Hepatocyte (in vitro differentiated cells): ENCODE data around the gene PI16. TPM values are rescaled to one million over a fixed set of nuclear protein-coding genes. Genes with fewer than 3 reads are reported as not detected.

Source experiments
- DNase-seq: peaks from one replicate; pipeline ENCODE4 v3.0.0-alpha.2; 2016; ENCODE audit warnings: low spot score
- H2AFZ ChIP-seq: fragments of 200-600 bp; sonication (generic); 2 replicates; pipeline ENCODE4 v1.6.0; 2016; ENCODE audit warnings: antibody characterized with exemption, mild to moderate bottlenecking
- H3K27ac ChIP-seq: fragments of 200-600 bp; sonication (generic); 2 replicates; pipeline ENCODE4 v1.5.1; 2016; ENCODE audit warnings: mild to moderate bottlenecking
- H3K27me3 ChIP-seq: fragments of 200-600 bp; sonication (generic); 2 replicates; pipeline ENCODE4 v1.6.1; 2016
- H3K36me3 ChIP-seq: fragments of 200-600 bp; sonication (generic); replicated peaks from 2 replicates; pipeline ENCODE4 v1.5.1; 2016; ENCODE audit warnings: low read depth; ENCODE audit not compliant: insufficient read depth
- H3K4me1 ChIP-seq: fragments of 200-600 bp; sonication (generic); 2 replicates; pipeline ENCODE4 v1.5.1; 2016; ENCODE audit warnings: mild to moderate bottlenecking, moderate library complexity; ENCODE audit not compliant: insufficient read depth
- H3K4me2 ChIP-seq: fragments of 200-600 bp; sonication (generic); 2 replicates; pipeline ENCODE4 v1.6.0; 2016
- H3K4me3 ChIP-seq: fragments of 200-600 bp; sonication (generic); 2 replicates; pipeline ENCODE4 v1.5.1; 2016; ENCODE audit warnings: mild to moderate bottlenecking
- H3K79me2 ChIP-seq: fragments of 200-600 bp; sonication (generic); 2 replicates; pipeline ENCODE4 v1.6.0; 2017; ENCODE audit warnings: mild to moderate bottlenecking
- H3K9me2 ChIP-seq: fragments of 200-600 bp; sonication (generic); replicated peaks from 2 replicates; pipeline ENCODE4 v1.6.0; 2017; ENCODE audit warnings: mild to moderate bottlenecking; ENCODE audit not compliant: insufficient read depth
- H3K9me3 ChIP-seq: fragments of 200-600 bp; sonication (generic); 2 replicates; pipeline ENCODE4 v1.5.1; 2016; ENCODE audit warnings: low read depth, mild to moderate bottlenecking
- H4K20me1 ChIP-seq: fragments of 200-600 bp; sonication (generic); 2 replicates; pipeline ENCODE4 v1.6.0; 2016; ENCODE audit warnings: mild to moderate bottlenecking; ENCODE audit not compliant: insufficient read depth, poor library complexity, severe bottlenecking
- EZH2 ChIP-seq: fragments of 200-600 bp; sonication (generic); IDR thresholded peaks from 2 replicates; pipeline ENCODE4 v1.6.1; 2016; ENCODE audit warnings: antibody characterized with exemption, mild to moderate bottlenecking, borderline replicate concordance
- EZH2phosphoT487 ChIP-seq: fragments of 200-600 bp; sonication (generic); IDR thresholded peaks from one replicate; pipeline ENCODE4 v1.6.1; 2018; ENCODE audit warnings: antibody characterized with exemption, mild to moderate bottlenecking, low read depth, moderate library complexity; ENCODE audit not compliant: unreplicated experiment, severe bottlenecking
- WGBS: methylation state at CpG from one replicate; pipeline ENCODE4 v1.1.6; 2016; ENCODE audit warnings: low lambda C conversion rate; ENCODE audit errors: missing lambda C conversion rate; 5-methylcytosine and 5-hydroxymethylcytosine counted together
- polyA plus RNA-seq: library from polyadenylated mRNA; unstranded; fragments of >200 nt; fragmentation: Nextera tagmentation; extraction: Ambion mirVana; gene quantifications from 2 replicates; pipeline ENCODE4 v1.2.1, GENCODE V29; 2016
- total RNA-seq: library from RNA; depleted of rRNA; stranded (reverse); fragments of >200 nt; gene quantifications from 2 replicates; pipeline ENCODE4 v1.2.3, GENCODE V29; 2014
- TF ChIP-seq, protein P1 (sequence below): fragments of 200-600 bp; sonication (generic); IDR thresholded peaks from 2 replicates; pipeline ENCODE4 v1.5.1; 2016; ENCODE audit warnings: antibody characterized with exemption, mild to moderate bottlenecking; ENCODE audit not compliant: poor library complexity

The PI16 gene
- total and polyA plus RNA-seq, 2 experiments from 2014 or later = not detected

DNA sequence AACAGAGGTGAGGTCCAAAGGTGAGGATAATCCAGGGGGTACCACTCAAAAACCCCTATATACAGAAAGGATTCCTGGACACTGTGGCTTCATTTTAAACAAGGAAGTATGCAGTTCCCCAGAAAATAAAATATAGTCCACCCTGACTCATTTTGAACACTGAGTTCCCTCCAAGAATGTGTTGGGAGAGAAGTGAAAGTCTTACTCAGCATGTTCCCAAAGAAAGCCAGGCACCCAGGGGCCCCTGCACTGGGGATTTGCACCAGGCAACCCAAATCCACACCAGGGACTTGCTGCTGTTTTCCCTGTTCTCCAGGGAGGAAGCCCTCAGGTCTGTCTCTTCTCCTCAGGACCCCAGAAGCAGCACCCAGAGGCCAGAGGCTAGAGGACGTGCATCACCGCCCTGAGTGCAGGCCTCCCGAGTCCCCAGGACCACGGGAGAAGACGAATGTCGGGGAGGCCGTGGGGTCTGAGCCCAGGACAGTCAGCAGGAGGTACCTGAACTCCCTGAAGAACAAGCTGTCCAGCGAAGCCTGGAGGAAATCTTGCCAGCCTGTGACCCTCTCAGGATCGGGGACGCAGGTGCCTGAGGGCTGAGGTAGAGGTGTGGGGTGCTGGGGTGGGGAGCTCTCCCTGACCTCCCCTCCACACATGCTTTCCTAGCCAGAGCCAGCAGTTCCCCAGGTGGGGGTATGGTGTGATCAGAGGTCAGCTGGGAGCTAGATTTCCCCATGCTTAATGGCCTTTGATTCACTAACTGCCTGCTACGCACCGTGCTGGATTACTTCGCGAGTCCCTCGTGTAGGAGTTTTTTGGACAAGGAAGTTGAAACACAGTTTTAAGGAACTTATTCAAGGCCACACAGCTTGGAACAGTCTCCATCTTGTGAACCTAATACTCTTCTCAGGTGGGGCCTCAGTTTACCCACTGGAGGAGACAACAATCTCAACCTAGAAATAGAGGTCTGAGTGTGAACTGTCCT lies 54.2 kb downstream of the PI16 start:
- H3K9me2 ChIP-seq = no peaks in the 10 kb centered on the region
- H2AFZ ChIP-seq = no peak overlapping the region
- 88% methylated on average over 15 of the region's 15 CpGs for WGBS
- H3K9me3 ChIP-seq = no peaks in the 10 kb centered on the region
- peak overlapping the region; percentile 23 for H3K27ac ChIP-seq
- no peak overlapping the region for H3K4me3 ChIP-seq
- no peaks in the 10 kb centered on the region for H4K20me1 ChIP-seq
- no peaks in the 10 kb centered on the region for H3K4me1 ChIP-seq
- no peak for DNase-seq
- no peaks in the 10 kb centered on the region for H3K36me3 ChIP-seq
- H3K4me2 ChIP-seq = no peak overlapping the region
- TF ChIP-seq EZH2 = no peak
- no peak for TF ChIP-seq EZH2phosphoT487
- TF ChIP-seq, protein P1, sequence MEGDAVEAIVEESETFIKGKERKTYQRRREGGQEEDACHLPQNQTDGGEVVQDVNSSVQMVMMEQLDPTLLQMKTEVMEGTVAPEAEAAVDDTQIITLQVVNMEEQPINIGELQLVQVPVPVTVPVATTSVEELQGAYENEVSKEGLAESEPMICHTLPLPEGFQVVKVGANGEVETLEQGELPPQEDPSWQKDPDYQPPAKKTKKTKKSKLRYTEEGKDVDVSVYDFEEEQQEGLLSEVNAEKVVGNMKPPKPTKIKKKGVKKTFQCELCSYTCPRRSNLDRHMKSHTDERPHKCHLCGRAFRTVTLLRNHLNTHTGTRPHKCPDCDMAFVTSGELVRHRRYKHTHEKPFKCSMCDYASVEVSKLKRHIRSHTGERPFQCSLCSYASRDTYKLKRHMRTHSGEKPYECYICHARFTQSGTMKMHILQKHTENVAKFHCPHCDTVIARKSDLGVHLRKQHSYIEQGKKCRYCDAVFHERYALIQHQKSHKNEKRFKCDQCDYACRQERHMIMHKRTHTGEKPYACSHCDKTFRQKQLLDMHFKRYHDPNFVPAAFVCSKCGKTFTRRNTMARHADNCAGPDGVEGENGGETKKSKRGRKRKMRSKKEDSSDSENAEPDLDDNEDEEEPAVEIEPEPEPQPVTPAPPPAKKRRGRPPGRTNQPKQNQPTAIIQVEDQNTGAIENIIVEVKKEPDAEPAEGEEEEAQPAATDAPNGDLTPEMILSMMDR = no peak
- no peaks in the 10 kb centered on the region for H3K79me2 ChIP-seq
- H3K27me3 ChIP-seq = no peaks in the 10 kb centered on the region

- Histone ChIP-seq H4K20me1 (no peaks in the 10 kb centered on the region), H3K4me2 (no peak overlapping the region), H3K79me2 (no peaks in the 10 kb centered on the region), H2AFZ (no peak overlapping the region), H3K27ac (no peak overlapping the region), H3K4me1 (no peaks in the 10 kb centered on the region), H3K9me2 (no peaks in the 10 kb centered on the region), H3K27me3 (no peaks in the 10 kb centered on the region), H3K4me3 (no peak overlapping the region), H3K36me3 (no peaks in the 10 kb centered on the region), H3K9me3 (no peaks in the 10 kb centered on the region)
- TF ChIP-seq, protein P1 = no peak
- no peak for TF ChIP-seq EZH2
- no peak for TF ChIP-seq EZH2phosphoT487
- WGBS = 88% methylated on average over 10 of the region's 10 CpGs
- DNase-seq = no peak
Measured at GRCh38 chr6:37010402-37010892, 55.9 kb downstream of the PI16 start.

DNA sequence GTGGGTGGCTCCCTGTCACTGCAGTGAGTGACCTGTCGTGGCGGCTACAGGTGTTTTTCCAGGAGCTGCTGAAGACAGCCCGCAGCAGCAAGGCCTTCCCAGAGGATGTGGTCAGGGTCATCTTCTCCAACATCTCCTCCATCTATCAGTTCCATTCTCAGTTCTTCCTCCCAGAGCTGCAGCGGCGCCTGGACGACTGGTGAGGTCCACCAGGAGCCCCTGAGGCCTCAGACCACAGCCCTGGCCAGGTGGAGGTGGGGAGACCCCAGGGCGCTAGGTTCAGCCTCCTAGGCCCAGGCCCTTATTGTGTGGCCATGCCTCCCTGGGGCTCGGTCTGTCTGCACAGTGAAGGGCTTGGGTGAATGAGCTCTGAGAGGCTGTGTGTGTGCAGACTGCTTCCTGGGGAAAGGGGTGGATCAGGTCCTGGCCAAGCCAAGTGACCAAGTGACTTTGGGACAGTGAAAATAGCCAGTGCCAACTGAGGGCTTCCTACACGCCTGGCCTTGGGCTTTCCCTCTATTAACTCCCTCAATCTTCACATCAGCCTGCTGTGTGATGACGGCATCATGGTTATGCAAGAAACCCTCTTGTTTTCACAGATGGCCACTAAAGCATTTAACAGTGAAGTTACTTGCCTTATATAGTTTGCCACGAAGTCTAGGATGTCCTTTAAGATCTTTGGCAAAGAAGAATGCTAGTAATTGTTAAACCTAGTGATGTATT lies 57.3 kb downstream of the PI16 start:
- Histone ChIP-seq H3K9me2 (no peaks in the 10 kb centered on the region), H3K27me3 (no peaks in the 10 kb centered on the region), H3K4me1 (no peaks in the 10 kb centered on the region), H2AFZ (no peak overlapping the region), H3K36me3 (no peaks in the 10 kb centered on the region), H3K79me2 (no peaks in the 10 kb centered on the region), H3K27ac (no peak overlapping the region), H3K4me2 (no peak overlapping the region), H3K9me3 (no peaks in the 10 kb centered on the region), H4K20me1 (no peaks in the 10 kb centered on the region), H3K4me3 (no peak overlapping the region)
- no peak for DNase-seq
- TF ChIP-seq, protein P1 = no peak
- no peak for TF ChIP-seq EZH2
- 89% methylated on average over 11 of the region's 11 CpGs for WGBS
